GM11168 (cell line): ENCODE results near the gene ZNRF3.
"Not testable (repeated sequence)": the region's sequence is repeated elsewhere in the genome, so short reads cannot be mapped to it uniquely, and the experiment has no call there.

Experiments
- in situ Hi-C: fragments of 300-500 bp; cut with MboI; formaldehyde crosslinking; loops from one replicate; pipeline ENCODE4 v1.12.0; 2022; ENCODE audit warnings: low sequenced_read_pairs; ENCODE audit not compliant: unreplicated experiment

The ZNRF3 gene

GRCh38 chr22:28927630-28928029 is 44.3 kb downstream of the ZNRF3 start:
- in situ Hi-C loops: no loop called here

- in situ Hi-C loops: no loop called here
Observed at GRCh38 chr22:28929197-28929596, 45.8 kb downstream of the ZNRF3 start.

GRCh38 chr22:28930357-28931007 is 47.1 kb downstream of the ZNRF3 start:
- in situ Hi-C loops: no loop called here

- in situ Hi-C loops: no loop called here
Observed at GRCh38 chr22:28931844-28932567, 48.6 kb downstream of the ZNRF3 start.

GRCh38 chr22:28933321-28933720 is 49.9 kb downstream of the ZNRF3 start:
- in situ Hi-C loops: no loop called here

- in situ Hi-C loops: no loop called here
Observed at GRCh38 chr22:28934026-28934425, 50.7 kb downstream of the ZNRF3 start.

- in situ Hi-C loops: no loop called here
Observed at GRCh38 chr22:28935140-28935539, 51.8 kb downstream of the ZNRF3 start.

- in situ Hi-C loops: no loop called here
Observed at GRCh38 chr22:28935713-28936112, 52.3 kb downstream of the ZNRF3 start.

- in situ Hi-C loops: no loop called here
Observed at GRCh38 chr22:28936200-28936599, 52.8 kb downstream of the ZNRF3 start.

- in situ Hi-C loops: no loop called here
Observed at GRCh38 chr22:28937206-28938025, 54.0 kb downstream of the ZNRF3 start.

- in situ Hi-C loops: no loop called here
Observed at GRCh38 chr22:28938286-28938833, 55.0 kb downstream of the ZNRF3 start.

GRCh38 chr22:28939394-28939793 is 56.0 kb downstream of the ZNRF3 start:
- in situ Hi-C loops: no loop called here

- in situ Hi-C loops: no loop called here
Observed at GRCh38 chr22:28939932-28940331, 56.6 kb downstream of the ZNRF3 start.

- in situ Hi-C loops: no loop called here
Observed at GRCh38 chr22:28940441-28940840, 57.1 kb downstream of the ZNRF3 start.

- in situ Hi-C loops: no loop called here
Observed at GRCh38 chr22:28942333-28942732, 59.0 kb downstream of the ZNRF3 start.

GRCh38 chr22:28942801-28943500 is 59.6 kb downstream of the ZNRF3 start:
- in situ Hi-C loops: no loop called here

GRCh38 chr22:28943501-28943879 is 60.1 kb downstream of the ZNRF3 start:
- in situ Hi-C loops: no loop called here

- in situ Hi-C loops: no loop called here
Observed at GRCh38 chr22:28947125-28947524, 63.8 kb downstream of the ZNRF3 start.

GRCh38 chr22:28948424-28948823 is 65.1 kb downstream of the ZNRF3 start:
- in situ Hi-C loops: no loop called here

- in situ Hi-C loops: not testable (repeated sequence)
Observed at GRCh38 chr22:28948860-28949551, 65.6 kb downstream of the ZNRF3 start.
